Measurements from ENCODE around the gene SLC27A5.

The SLC27A5 gene

GRCh38 chr19:58483776-58484175 lies 28.0 kb downstream of the SLC27A5 start:
- Histone ChIP-seq H3K27ac (no peak overlapping the region), H3K36me3 (peaks cover 17% of the 10 kb centered on the region), H3K27me3 (ENCODE audit: insufficient read depth, low read depth, severe bottlenecking) (no peaks in the 10 kb centered on the region), H3K9me3 (ENCODE audit: severe bottlenecking) (no peaks in the 10 kb centered on the region), H3K4me3 (ENCODE audit: low read depth, low read length) (no peak overlapping the region)
- DNase-seq: no peak
- TF ChIP-seq CTCF (IDR thresholded peaks at IDR 0.05; ENCODE audit: low read depth, low read length): no peak

GRCh38 chr19:58482372-58482771 lies 29.4 kb downstream of the SLC27A5 start:
- H3K27ac ChIP-seq: no peak overlapping the region
- no peak for DNase-seq
- no peak overlapping the region for H3K4me3 ChIP-seq (ENCODE audit: low read depth, low read length)
- no peaks in the 10 kb centered on the region for H3K9me3 ChIP-seq (ENCODE audit: severe bottlenecking)
- H3K27me3 ChIP-seq (ENCODE audit: insufficient read depth, low read depth, severe bottlenecking): no peaks in the 10 kb centered on the region
- TF ChIP-seq CTCF (IDR thresholded peaks at IDR 0.05; ENCODE audit: low read depth, low read length): no peak
- H3K36me3 ChIP-seq: peaks cover 24% of the 10 kb centered on the region

GRCh38 chr19:58480831-58481230 lies 31.0 kb downstream of the SLC27A5 start:
- DNase-seq: no peak
- no peak for TF ChIP-seq CTCF (IDR thresholded peaks at IDR 0.05; ENCODE audit: low read depth, low read length)
- Histone ChIP-seq H3K36me3 (peaks cover 24% of the 10 kb centered on the region), H3K27ac (no peak overlapping the region), H3K4me3 (ENCODE audit: low read depth, low read length) (no peak overlapping the region), H3K9me3 (ENCODE audit: severe bottlenecking) (no peaks in the 10 kb centered on the region), H3K27me3 (ENCODE audit: insufficient read depth, low read depth, severe bottlenecking) (no peaks in the 10 kb centered on the region)

- DNase-seq: no peak
- H3K27ac ChIP-seq: no peak overlapping the region
- peaks cover 24% of the 10 kb centered on the region for H3K36me3 ChIP-seq
- H3K4me3 ChIP-seq (ENCODE audit: low read depth, low read length): no peak overlapping the region
- no peaks in the 10 kb centered on the region for H3K27me3 ChIP-seq (ENCODE audit: insufficient read depth, low read depth, severe bottlenecking)
- H3K9me3 ChIP-seq (ENCODE audit: severe bottlenecking): no peaks in the 10 kb centered on the region
- no peak for TF ChIP-seq CTCF (IDR thresholded peaks at IDR 0.05; ENCODE audit: low read depth, low read length)
These were observed 31.3 kb downstream of the SLC27A5 start for GRCh38 chr19:58480481-58480830.

- peak overlapping the region; percentile 90 for H3K27ac ChIP-seq
- TF ChIP-seq CTCF (IDR thresholded peaks at IDR 0.05; ENCODE audit: low read depth, low read length): no peak
- DNase-seq: no peak
- H3K36me3 ChIP-seq: peaks cover 24% of the 10 kb centered on the region
- H3K9me3 ChIP-seq (ENCODE audit: severe bottlenecking): no peaks in the 10 kb centered on the region
- H3K27me3 ChIP-seq (ENCODE audit: insufficient read depth, low read depth, severe bottlenecking): no peaks in the 10 kb centered on the region
- H3K4me3 ChIP-seq (ENCODE audit: low read depth, low read length): no peak overlapping the region
These were observed 31.9 kb downstream of the SLC27A5 start for GRCh38 chr19:58479736-58480480.

GRCh38 chr19:58479303-58479702 lies 32.5 kb downstream of the SLC27A5 start:
- peak overlapping the region; percentile 90 for H3K27ac ChIP-seq
- no peaks in the 10 kb centered on the region for H3K9me3 ChIP-seq (ENCODE audit: severe bottlenecking)
- H3K4me3 ChIP-seq (ENCODE audit: low read depth, low read length): no peak overlapping the region
- H3K27me3 ChIP-seq (ENCODE audit: insufficient read depth, low read depth, severe bottlenecking): no peaks in the 10 kb centered on the region
- H3K36me3 ChIP-seq: peaks cover 24% of the 10 kb centered on the region
- DNase-seq: no peak
- TF ChIP-seq CTCF (IDR thresholded peaks at IDR 0.05; ENCODE audit: low read depth, low read length): no peak
